ENCODE data around the gene FOXJ3. TPM values are rescaled to one million over a fixed set of nuclear protein-coding genes. Genes with fewer than 3 reads are reported as not detected.
A peak's percentile ranks its signal among the peaks of the same experiment; 100 is the strongest.

Gene FOXJ3
- total RNA-seq, result 10 to 100 TPM; 31.2 to 88.4 (median 81.5) TPM

DNA sequence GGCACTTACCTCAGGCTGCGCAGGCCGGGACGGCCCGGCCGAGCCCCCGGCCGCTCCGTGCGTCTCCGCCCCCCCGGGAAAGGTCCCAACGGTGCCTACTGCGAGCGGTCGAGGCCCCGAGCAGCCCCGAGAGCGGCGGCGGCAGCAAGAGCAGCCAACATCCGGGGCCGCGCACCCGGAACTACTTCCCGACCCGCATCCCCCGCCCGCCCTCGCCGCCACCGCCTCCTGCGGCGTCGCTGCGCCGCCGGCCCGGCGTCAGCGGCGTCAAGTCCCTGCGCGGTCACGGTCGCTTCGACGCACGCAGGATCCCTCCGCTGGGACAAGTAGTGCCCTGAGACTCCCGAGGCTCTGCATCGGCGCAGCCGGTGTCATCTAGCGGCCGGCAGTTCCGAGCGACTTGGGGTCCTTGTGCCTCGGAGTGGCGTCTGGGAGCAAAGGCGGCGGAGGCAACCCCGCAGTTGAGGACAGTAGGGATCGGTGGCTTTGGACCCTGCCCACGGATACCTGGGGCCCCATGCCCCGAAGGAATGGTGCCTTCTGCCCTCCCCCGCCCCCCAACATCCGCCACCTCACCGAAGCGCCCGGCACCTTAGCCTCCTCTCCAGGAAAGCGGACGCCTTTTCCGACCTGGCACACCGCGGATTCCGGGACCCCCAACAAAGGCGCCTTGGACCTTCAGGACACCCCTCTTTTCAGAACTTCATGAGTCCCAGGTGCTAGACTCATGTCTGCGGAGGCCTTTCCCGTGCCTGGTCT lies at the start of gene FOXJ3:
FOXJ3 (minus strand) TSS at position 186 of the 759 bp plus-strand sequence. CDS start 24,142 bp downstream, outside the sequence.
- DNase-seq, result peak; percentile 89
- Histone ChIP-seq H3K27ac (peak within 1 kb of the TSS; percentile 89 to 92), H3K4me1 (peaks cover 0 to 11% of the 10 kb centered on the region in 2 donors), H3K36me3 (no peaks in the 10 kb centered on the region), H3K4me3 (peak within 1 kb of the TSS; percentile 94 to 95), H3K9me3 (no peaks in the 10 kb centered on the region), H3K27me3 (no peaks in the 10 kb centered on the region)
- intact Hi-C loops (cut with DNase I; ENCODE audit: low total_unique reads), result loop anchor here (5.0 kb wide), 1 partner anchor 117 kb away; no protein-coding TSS in a partner anchor
- TF ChIP-seq POLR2A (IDR thresholded peaks at IDR 0.05), result peak; percentile 23 to 71
- TF ChIP-seq, protein P1, sequence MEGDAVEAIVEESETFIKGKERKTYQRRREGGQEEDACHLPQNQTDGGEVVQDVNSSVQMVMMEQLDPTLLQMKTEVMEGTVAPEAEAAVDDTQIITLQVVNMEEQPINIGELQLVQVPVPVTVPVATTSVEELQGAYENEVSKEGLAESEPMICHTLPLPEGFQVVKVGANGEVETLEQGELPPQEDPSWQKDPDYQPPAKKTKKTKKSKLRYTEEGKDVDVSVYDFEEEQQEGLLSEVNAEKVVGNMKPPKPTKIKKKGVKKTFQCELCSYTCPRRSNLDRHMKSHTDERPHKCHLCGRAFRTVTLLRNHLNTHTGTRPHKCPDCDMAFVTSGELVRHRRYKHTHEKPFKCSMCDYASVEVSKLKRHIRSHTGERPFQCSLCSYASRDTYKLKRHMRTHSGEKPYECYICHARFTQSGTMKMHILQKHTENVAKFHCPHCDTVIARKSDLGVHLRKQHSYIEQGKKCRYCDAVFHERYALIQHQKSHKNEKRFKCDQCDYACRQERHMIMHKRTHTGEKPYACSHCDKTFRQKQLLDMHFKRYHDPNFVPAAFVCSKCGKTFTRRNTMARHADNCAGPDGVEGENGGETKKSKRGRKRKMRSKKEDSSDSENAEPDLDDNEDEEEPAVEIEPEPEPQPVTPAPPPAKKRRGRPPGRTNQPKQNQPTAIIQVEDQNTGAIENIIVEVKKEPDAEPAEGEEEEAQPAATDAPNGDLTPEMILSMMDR (IDR thresholded peaks at IDR 0.05), result peak in 3 of 4 experiments; percentile 5 to 24 (median 17)

DNA sequence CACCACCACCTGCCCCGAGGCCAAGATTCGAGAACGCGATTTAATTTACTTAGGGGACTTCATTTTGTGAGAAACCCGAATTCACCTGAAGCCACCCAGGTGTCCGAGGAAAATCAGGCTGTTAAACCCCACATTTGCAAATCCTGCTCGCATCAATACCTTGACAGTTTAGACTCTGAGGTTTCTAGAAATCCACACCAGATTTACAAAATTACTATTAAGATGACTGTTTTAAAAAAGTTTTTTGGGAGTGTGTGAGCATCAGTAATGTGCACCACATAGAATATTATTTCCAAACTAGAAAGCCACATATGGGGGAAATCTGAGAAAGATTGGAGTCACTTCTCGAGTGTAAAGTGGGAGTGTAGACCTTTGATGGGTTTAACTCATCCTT lies 46.2 kb upstream of the FOXJ3 start:
- intact Hi-C loops (cut with DNase I; ENCODE audit: low total_unique reads), result no loop called here
- peaks cover 0 to 6% of the 10 kb centered on the region in 2 donors for H3K27me3 ChIP-seq
- H3K36me3 ChIP-seq, result no peaks in the 10 kb centered on the region
- H3K9me3 ChIP-seq, result no peaks in the 10 kb centered on the region
- H3K4me3 ChIP-seq, result peak overlapping the region; percentile 4 to 43
- H3K27ac ChIP-seq, result no peak overlapping the region
- no peak for DNase-seq
- TF ChIP-seq POLR2A (IDR thresholded peaks at IDR 0.05), result no peak
- TF ChIP-seq, protein P1 (IDR thresholded peaks at IDR 0.05), result no peak
- no peaks in the 10 kb centered on the region for H3K4me1 ChIP-seq

DNA sequence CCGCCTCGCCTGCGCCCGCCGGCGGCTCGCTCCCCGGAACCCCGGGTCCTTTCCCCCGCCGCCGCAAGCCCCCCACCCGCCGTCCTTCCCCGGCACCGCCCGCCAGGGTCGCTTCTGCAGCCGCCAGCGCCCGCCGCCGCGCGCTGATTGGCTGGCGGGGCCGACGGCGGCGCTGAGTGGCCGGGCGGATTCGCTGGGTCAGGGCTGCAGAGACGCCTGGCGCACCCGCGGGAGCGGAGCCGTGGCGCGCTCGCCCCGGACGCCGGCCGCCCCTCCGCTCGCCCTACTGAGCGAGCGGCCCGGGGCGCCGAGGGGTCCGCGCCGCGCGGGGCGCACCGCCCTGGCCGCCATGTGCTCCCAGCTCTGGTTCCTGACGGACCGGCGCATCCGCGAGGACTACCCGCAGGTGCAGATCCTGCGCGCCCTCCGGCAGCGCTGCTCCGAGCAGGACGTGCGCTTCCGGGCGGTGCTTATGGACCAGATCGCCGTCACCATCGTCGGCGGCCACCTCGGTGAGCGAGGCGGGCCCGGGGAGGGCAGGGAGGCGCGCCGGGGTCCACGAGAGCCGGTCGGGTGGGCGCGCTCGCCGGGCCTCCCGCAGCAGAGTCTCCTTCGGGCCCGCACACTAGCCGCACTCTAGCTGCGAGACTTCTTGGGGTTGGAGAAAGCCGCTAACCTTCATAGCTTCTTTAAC lies 45.7 kb upstream of the FOXJ3 start, which contains the start of gene RIMKLA:
RIMKLA (plus strand) TSS at position 207 of the 694 bp plus-strand sequence; CDS start at position 350, 143 bp downstream.
- DNase-seq, result peak in 1 of 2 donors; percentile 32
- intact Hi-C loops (cut with DNase I; ENCODE audit: low total_unique reads), result no loop called here
- H3K9me3 ChIP-seq, result no peaks in the 10 kb centered on the region
- H3K27ac ChIP-seq, result no peak within 1 kb of the TSS
- no peaks in the 10 kb centered on the region for H3K36me3 ChIP-seq
- peaks cover 0 to 6% of the 10 kb centered on the region in 2 donors for H3K27me3 ChIP-seq
- peak within 1 kb of the TSS; percentile 4 to 43 for H3K4me3 ChIP-seq
- no peaks in the 10 kb centered on the region for H3K4me1 ChIP-seq
- TF ChIP-seq POLR2A (IDR thresholded peaks at IDR 0.05), result no peak
- TF ChIP-seq, protein P1 (IDR thresholded peaks at IDR 0.05), result no peak

DNA sequence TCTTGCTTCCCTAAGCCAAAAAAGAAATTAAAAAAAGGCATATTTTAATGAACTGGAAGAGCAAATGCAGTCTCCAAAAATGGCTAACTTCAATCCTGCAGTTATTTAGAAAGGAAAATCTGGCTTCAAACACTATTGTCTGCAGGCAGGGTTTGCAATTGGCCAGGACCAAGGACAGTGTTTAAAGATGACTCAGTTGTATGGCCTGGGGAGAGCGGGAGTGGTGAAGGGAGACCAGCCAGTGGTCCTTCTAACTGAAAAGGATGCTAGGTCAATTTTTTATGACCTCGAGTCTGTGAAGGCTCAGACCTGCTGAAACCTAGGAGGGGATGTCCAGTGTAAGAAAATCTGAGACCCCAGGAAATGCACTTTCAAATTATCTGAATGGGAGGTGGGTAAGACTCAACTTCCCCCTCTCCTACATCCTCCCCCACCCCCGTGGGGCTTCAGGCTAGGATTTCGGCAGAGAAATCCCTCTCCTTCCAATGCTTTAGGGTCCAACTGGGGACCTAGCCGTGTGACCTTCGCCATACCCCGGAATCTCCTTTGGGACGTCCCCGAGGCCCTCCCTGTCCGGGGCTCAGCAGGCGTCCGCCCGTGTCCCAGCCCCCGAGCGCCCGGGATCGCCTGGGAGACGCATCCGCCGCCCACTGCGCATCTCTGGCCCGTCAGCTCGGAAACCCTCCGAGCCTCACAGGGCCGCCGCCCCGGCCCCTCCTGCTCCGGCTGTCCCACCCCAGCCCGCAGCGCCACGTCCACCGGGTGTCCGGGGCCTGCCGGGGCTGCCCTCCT lies 45.0 kb upstream of the FOXJ3 start:
- peak overlapping the region; percentile 4 to 43 for H3K4me3 ChIP-seq
- H3K4me1 ChIP-seq, result no peaks in the 10 kb centered on the region
- no peaks in the 10 kb centered on the region for H3K36me3 ChIP-seq
- no peak overlapping the region for H3K27ac ChIP-seq
- H3K27me3 ChIP-seq, result peaks cover 0 to 6% of the 10 kb centered on the region in 2 donors
- no peaks in the 10 kb centered on the region for H3K9me3 ChIP-seq
- peak in 1 of 2 donors; percentile 16 for DNase-seq
- no peak for TF ChIP-seq POLR2A (IDR thresholded peaks at IDR 0.05)
- TF ChIP-seq, protein P1 (IDR thresholded peaks at IDR 0.05), result no peak
- intact Hi-C loops (cut with DNase I; ENCODE audit: low total_unique reads), result no loop called here

All from uterus (tissue), 4 donors.